Ovary (tissue), 9 donors: ENCODE data around the gene RPN2. TPM values are rescaled to one million over a fixed set of nuclear protein-coding genes. Genes with fewer than 3 reads are reported as not detected.

Experiments
- DNase-seq, 5 donors: peaks; one replicate each; pipeline ENCODE4 v3.0.0-alpha.2; 2019 to 2020
- H3K27ac ChIP-seq, 2 donors: fragments of 200-600 bp; one replicate each; pipeline versions ENCODE4 v1.5.1 to v1.8.0; 2019 to 2022
- H3K27me3 ChIP-seq: fragments of 200-600 bp; one replicate; pipeline ENCODE4 v1.8.0; 2022
- H3K36me3 ChIP-seq: fragments of 200-600 bp; sonication (generic); one replicate; pipeline ENCODE4 v1.5.1; 2019
- H3K4me1 ChIP-seq: one replicate; pipeline ENCODE4 v1.8.1; 2013; ENCODE audit warnings: mild to moderate bottlenecking, moderate library complexity; ENCODE audit not compliant: insufficient read depth
- H3K4me3 ChIP-seq: fragments of 200-600 bp; sonication (generic); one replicate; pipeline ENCODE4 v1.5.1; 2017
- H3K9me3 ChIP-seq, 2 donors: fragments of 200-600 bp in 1 of 2; sonication (generic) in 1 of 2; one replicate each; pipeline versions ENCODE4 v1.5.1 to v1.8.1; 2013 to 2019; ENCODE audit warnings: mild to moderate bottlenecking in 1 of 2, moderate library complexity in 1 of 2
- CTCF ChIP-seq, 3 donors: fragments of 450-650 bp in 2 of 3; fragments of 200-600 bp in 1 of 3; IDR thresholded peaks; one replicate each; pipeline versions ENCODE4 v1.5.1 to v1.8.0; 2016 to 2022; ENCODE audit warnings: antibody characterized with exemption in 3 of 3, mild to moderate bottlenecking in 1 of 3
- EP300 ChIP-seq: sonication (generic); formaldehyde crosslinking; IDR thresholded peaks from one replicate; pipeline ENCODE4 v1.6.1; 2017; ENCODE audit warnings: antibody characterized with exemption
- POLR2A ChIP-seq: fragments of 450-650 bp; IDR thresholded peaks from one replicate; pipeline ENCODE4 v1.6.1; 2017; ENCODE audit warnings: antibody characterized with exemption, mild to moderate bottlenecking, moderate library complexity
- WGBS, 3 donors: extraction: QIAGEN DNeasy Blood & Tissue Kit in 1 of 3; methylation state at CpG; one replicate each; pipeline versions ENCODE4 v1.1.5 to v1.1.7; 2013 to 2017; 5-methylcytosine and 5-hydroxymethylcytosine counted together
- intact Hi-C, 4 donors: fragments of 100-400 bp; cut with DNase I; formaldehyde crosslinking; loops; one replicate each; pipeline versions ENCODE4 v1.11.0 to v1.15.1; 2022 to 2023
- polyA plus RNA-seq, 2 donors: library from polyadenylated mRNA; stranded (reverse); fragments of 200-250 nt in 1 of 2; fragments of 350-450 nt in 1 of 2; fragmentation: Illumina TruSeq in 1 of 2; extraction: RNeasy Lipid Tissue Mini Kit (QIAGEN cat#74804) in 1 of 2; gene quantifications; one replicate each; pipeline ENCODE4 v1.2.3, GENCODE V29; 2013 to 2014
- total RNA-seq, 7 donors: library from RNA; depleted of rRNA in 2 of 7; stranded (reverse); fragments of >200 nt in 2 of 7; fragmentation: NEBNext Ultra II Directional in 3 of 7; extraction: Animal tissue kit (Norgen Biotek cat#: 25700) in 3 of 7; gene quantifications; one replicate each; pipeline versions ENCODE4 v1.1.0 to v1.2.4, GENCODE V29; 2016 to 2023
- donor health status: DM: no; HTN: no; CAD: no; lungs with moderate emphysema.
- donor health status: DM: no; HTN: no; CAD: no.
- donor health status: Bipolar disorder and iron deficiency.
- donor health status: DM: yes; HTN: yes; CAD: no.
- donor health status: DM: no; HTN: no; CAD: no.
- donor health status: DM: yes; HTN: yes; CAD: no.

The RPN2 gene
- total and polyA plus RNA-seq, 9 donors, result 58.3 to 213 (median 102) TPM

DNA sequence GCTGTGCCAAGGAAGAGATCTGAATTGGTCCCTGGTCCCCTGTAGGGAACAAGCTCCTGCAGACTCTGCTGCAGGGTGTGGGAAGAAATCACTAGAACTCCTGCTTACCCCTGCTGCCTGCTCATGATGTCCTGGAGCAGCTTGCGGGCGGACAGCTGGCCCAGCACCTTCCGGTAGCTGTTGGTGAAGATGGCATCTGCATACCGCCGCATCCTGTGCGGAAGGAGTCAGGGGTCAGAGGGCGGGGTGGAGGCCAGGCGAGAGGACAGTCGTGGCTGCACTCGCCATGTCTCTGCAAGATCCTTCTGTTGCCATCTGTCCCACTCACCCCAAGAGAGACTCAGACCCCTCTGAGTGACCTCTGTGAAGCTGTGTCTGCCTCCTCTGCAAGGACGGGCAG lies 77.2 kb downstream of the RPN2 start:
- no peaks in the 10 kb centered on the region for H3K4me1 ChIP-seq
- no peaks in the 10 kb centered on the region for H3K36me3 ChIP-seq
- no peak overlapping the region for H3K4me3 ChIP-seq
- peak in 1 of 5 donors; percentile 16 for DNase-seq
- WGBS, 3 donors, result 78 to 81% (median 80%) methylated on average over 11 of the region's 11 CpGs
- H3K27ac ChIP-seq, result no peak overlapping the region
- H3K27me3 ChIP-seq, result no peaks in the 10 kb centered on the region
- intact Hi-C loops, result no loop called here
- TF ChIP-seq POLR2A (no peak), EP300 (no peak), CTCF (IDR thresholded peaks at IDR 0.05) (no peak)
- no peaks in the 10 kb centered on the region for H3K9me3 ChIP-seq

GRCh38 chr20:37257530-37257929 lies 78.4 kb downstream of the RPN2 start:
- TF ChIP-seq EP300 (no peak), POLR2A (no peak), CTCF (IDR thresholded peaks at IDR 0.05) (no peak)
- H3K4me3 ChIP-seq, result no peak overlapping the region
- intact Hi-C loops, result no loop called here
- H3K27ac ChIP-seq, result no peak overlapping the region
- H3K9me3 ChIP-seq, result no peaks in the 10 kb centered on the region
- WGBS, 3 donors, result 57 to 66% (median 58%) methylated on average over 2 of the region's 2 CpGs
- H3K36me3 ChIP-seq, result no peaks in the 10 kb centered on the region
- DNase-seq, result no peak
- no peaks in the 10 kb centered on the region for H3K4me1 ChIP-seq
- H3K27me3 ChIP-seq, result no peaks in the 10 kb centered on the region

DNA sequence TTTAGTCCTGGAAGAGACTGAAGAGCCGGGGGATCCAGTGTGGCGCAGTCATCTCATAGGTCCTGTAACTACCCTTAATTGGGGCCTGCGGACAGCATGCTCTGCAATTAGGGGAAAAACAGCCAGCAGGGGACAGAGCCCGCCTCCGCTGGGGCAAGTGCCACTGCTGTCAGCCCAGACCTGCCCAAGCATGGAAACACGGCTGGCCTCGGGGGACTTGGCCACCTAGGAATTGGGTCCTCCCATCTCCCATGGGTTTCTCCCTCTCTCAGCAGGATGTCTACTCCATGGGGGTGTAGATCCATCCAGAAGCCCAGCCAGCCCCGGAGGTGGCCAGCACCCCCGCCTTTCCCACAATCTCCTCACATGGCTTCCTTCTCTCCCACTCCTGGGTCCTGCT lies 78.9 kb downstream of the RPN2 start:
- H3K9me3 ChIP-seq, result no peaks in the 10 kb centered on the region
- intact Hi-C loops, result no loop called here
- H3K4me1 ChIP-seq, result no peaks in the 10 kb centered on the region
- TF ChIP-seq CTCF (IDR thresholded peaks at IDR 0.05) (no peak), POLR2A (no peak), EP300 (no peak)
- no peak overlapping the region for H3K27ac ChIP-seq
- H3K36me3 ChIP-seq, result no peaks in the 10 kb centered on the region
- WGBS, 3 donors, result 62 to 71% (median 68%) methylated on average over 9 of the region's 9 CpGs
- no peaks in the 10 kb centered on the region for H3K27me3 ChIP-seq
- no peak overlapping the region for H3K4me3 ChIP-seq
- peak in 1 of 5 donors; percentile 15 for DNase-seq

DNA sequence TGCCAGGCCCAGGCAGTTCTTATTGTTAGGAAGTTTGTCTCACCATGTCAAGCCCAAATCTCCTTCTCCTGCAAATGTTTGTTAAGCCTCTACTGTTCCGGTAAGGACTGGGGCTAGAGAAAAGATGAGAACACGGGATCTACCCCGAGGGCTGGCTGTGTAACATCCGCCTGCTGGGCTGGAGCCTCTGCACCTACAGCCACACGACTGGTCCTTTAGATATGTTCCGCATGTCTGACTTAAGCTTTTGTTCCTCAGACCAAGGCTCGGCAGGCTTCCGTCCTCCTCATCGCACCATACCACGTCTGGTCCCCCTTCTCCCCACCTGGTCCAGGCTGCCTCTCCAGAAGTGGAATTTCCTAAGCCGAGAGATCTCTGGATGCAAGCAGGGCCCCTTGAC lies 79.9 kb downstream of the RPN2 start:
- intact Hi-C loops, result no loop called here
- TF ChIP-seq CTCF (IDR thresholded peaks at IDR 0.05) (no peak), POLR2A (no peak), EP300 (no peak)
- 75 to 87% (median 85%) methylated on average over 11 of the region's 11 CpGs for WGBS, 3 donors
- H3K4me3 ChIP-seq, result no peak overlapping the region
- H3K27me3 ChIP-seq, result no peaks in the 10 kb centered on the region
- H3K36me3 ChIP-seq, result no peaks in the 10 kb centered on the region
- H3K4me1 ChIP-seq, result no peaks in the 10 kb centered on the region
- H3K27ac ChIP-seq, result no peak overlapping the region
- no peaks in the 10 kb centered on the region for H3K9me3 ChIP-seq
- DNase-seq, result peak in 1 of 5 donors; percentile 12

DNA sequence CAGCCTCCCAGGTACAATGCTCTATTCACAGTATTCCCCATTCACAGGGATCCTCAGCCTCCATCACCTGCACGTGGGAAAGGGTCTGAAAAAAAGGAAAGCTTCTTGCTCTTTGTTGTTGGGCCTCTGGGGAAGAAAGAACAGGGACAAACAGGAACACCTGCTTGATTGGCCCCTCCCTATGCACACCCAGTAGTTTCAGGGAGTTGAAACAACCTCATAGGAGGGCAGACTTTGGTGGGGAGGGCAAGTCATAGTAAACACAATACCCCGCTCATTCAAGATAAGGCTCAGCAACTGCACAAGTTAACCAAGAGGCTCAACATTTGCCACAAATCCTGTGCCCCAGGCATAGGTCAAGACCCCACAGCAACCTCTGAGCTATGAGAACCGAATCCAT lies 80.7 kb downstream of the RPN2 start:
- Histone ChIP-seq H3K27ac (no peak overlapping the region), H3K36me3 (no peaks in the 10 kb centered on the region), H3K4me3 (no peak overlapping the region), H3K27me3 (no peaks in the 10 kb centered on the region), H3K4me1 (no peaks in the 10 kb centered on the region), H3K9me3 (no peaks in the 10 kb centered on the region)
- TF ChIP-seq CTCF (IDR thresholded peaks at IDR 0.05) (no peak), EP300 (no peak), POLR2A (no peak)
- intact Hi-C loops, result no loop called here
- WGBS, 3 donors, result 59 to 62% (median 59%) methylated on average over 3 of the region's 3 CpGs
- DNase-seq, result no peak
